Astrocyte (in vitro differentiated cells and primary cell): ENCODE results near the gene RNF5. TPM values are rescaled to one million over a fixed set of nuclear protein-coding genes. Genes with fewer than 3 reads are reported as not detected.
A peak's percentile ranks its signal among the peaks of the same experiment; 100 is the strongest.

Source experiments
- DNase-seq: peaks from one replicate; pipeline ENCODE4 v3.0.0-alpha.2; 2010; ENCODE audit warnings: low read depth
- FAIRE-seq: peaks from 2 replicates; lab custom pipeline; 2011; peaks lifted over from hg19 to GRCh38; lab: Jason Lieb, UNC
- H2AFZ ChIP-seq: 2 replicates; pipeline ENCODE4 v1.6.0; 2012; ENCODE audit warnings: low read depth, low read length, inconsistent platforms
- H3K27ac ChIP-seq: 2 replicates; pipeline ENCODE4 v1.5.1; 2011; ENCODE audit warnings: low read depth, low read length, inconsistent platforms
- H3K27me3 ChIP-seq: 2 replicates; pipeline ENCODE4 v1.6.0; 2011; ENCODE audit warnings: low read length, inconsistent platforms; ENCODE audit not compliant: insufficient read depth
- H3K36me3 ChIP-seq: 2 replicates; pipeline ENCODE4 v1.5.1; 2011; ENCODE audit warnings: low read length, inconsistent platforms; ENCODE audit not compliant: insufficient read depth
- H3K4me1 ChIP-seq: 2 replicates; pipeline ENCODE4 v1.5.1; 2011; ENCODE audit warnings: low read length, inconsistent platforms; ENCODE audit not compliant: insufficient read depth
- H3K4me2 ChIP-seq: 2 replicates; pipeline ENCODE4 v1.6.0; 2012; ENCODE audit warnings: low read length, inconsistent platforms
- H3K4me3 ChIP-seq: 2 replicates; pipeline ENCODE4 v1.5.1; 2011; ENCODE audit warnings: low read depth, mild to moderate bottlenecking, low read length, inconsistent platforms; ENCODE audit not compliant: insufficient read depth
- H3K79me2 ChIP-seq: 2 replicates; pipeline ENCODE4 v1.6.0; 2012; ENCODE audit warnings: mild to moderate bottlenecking, low read length, inconsistent platforms; ENCODE audit not compliant: insufficient read depth
- H3K9ac ChIP-seq: 2 replicates; pipeline ENCODE4 v1.6.0; 2012; ENCODE audit warnings: mild to moderate bottlenecking, low read length, inconsistent platforms
- H3K9me3 ChIP-seq: 2 replicates; pipeline ENCODE4 v1.5.1; 2012; ENCODE audit warnings: low read depth, mild to moderate bottlenecking, low read length, inconsistent platforms; ENCODE audit not compliant: insufficient read depth
- H4K20me1 ChIP-seq: 2 replicates; pipeline ENCODE4 v1.6.0; 2012; ENCODE audit warnings: low read length, inconsistent platforms; ENCODE audit not compliant: insufficient read depth
- H3K27ac Mint-ChIP-seq: one replicate; pipeline ENCODE4 v1.8.0; 2021; ENCODE audit warnings: mild to moderate bottlenecking, mixed read lengths; ENCODE audit not compliant: unreplicated experiment
- H3K27me3 Mint-ChIP-seq: one replicate; pipeline ENCODE4 v1.8.0; 2021; ENCODE audit warnings: low read depth, mixed read lengths; ENCODE audit not compliant: unreplicated experiment
- H3K36me3 Mint-ChIP-seq: one replicate; pipeline ENCODE4 v1.8.0; 2021; ENCODE audit warnings: low read depth, mixed read lengths; ENCODE audit not compliant: unreplicated experiment
- H3K4me1 Mint-ChIP-seq: one replicate; pipeline ENCODE4 v1.8.0; 2021; ENCODE audit warnings: low read depth, mixed read lengths; ENCODE audit not compliant: unreplicated experiment
- H3K4me3 Mint-ChIP-seq: one replicate; pipeline ENCODE4 v1.8.0; 2021; ENCODE audit warnings: mild to moderate bottlenecking, moderate library complexity, mixed read lengths; ENCODE audit not compliant: unreplicated experiment
- H3K9me3 Mint-ChIP-seq: one replicate; pipeline ENCODE4 v1.8.0; 2021; ENCODE audit warnings: mild to moderate bottlenecking, mixed read lengths; ENCODE audit not compliant: unreplicated experiment
- CTCF ChIP-seq: IDR thresholded peaks from 2 replicates; pipeline ENCODE4 v1.5.1; 2011; ENCODE audit warnings: low read depth, mild to moderate bottlenecking, inconsistent platforms, low read length, moderate library complexity; ENCODE audit not compliant: insufficient read depth
- EZH2 ChIP-seq: IDR thresholded peaks from 2 replicates; pipeline ENCODE4 v1.6.1; 2012; ENCODE audit warnings: mild to moderate bottlenecking, low read length, inconsistent platforms; ENCODE audit not compliant: insufficient read depth
- total RNA-seq: library from RNA; stranded (reverse); gene quantifications from 2 replicates; pipeline ENCODE4 v1.2.1, GENCODE V29; 2021

The RNF5 gene
- total RNA-seq, 1 donor from 2014 or later, result 59.0 TPM

GRCh38 chr6:32153564-32154513 is 24.4 kb upstream of the RNF5 start, which contains the start of gene PPT2:
TSS of gene PPT2 (plus strand) at chr6:32154141. CDS start at chr6:32154595, 454 bp downstream.
- Mint-ChIP-seq H3K27me3 (peaks cover 19% of the 10 kb centered on the region), H3K36me3 (peaks cover 13% of the 10 kb centered on the region), H3K4me1 (peaks cover 19% of the 10 kb centered on the region), H3K4me3 (peak within 1 kb of the TSS; percentile 98), H3K9me3 (peaks cover 3% of the 10 kb centered on the region), H3K27ac (peak within 1 kb of the TSS; percentile 95)
- FAIRE-seq, result no peak
- peak within 1 kb of the TSS; percentile 82 for H3K27ac ChIP-seq
- no peak for TF ChIP-seq EZH2
- no peak for TF ChIP-seq CTCF
- H3K79me2 ChIP-seq, result peaks cover 17% of the 10 kb centered on the region
- H3K27me3 ChIP-seq, result peaks cover 13% of the 10 kb centered on the region
- H3K4me2 ChIP-seq, result peak within 1 kb of the TSS; percentile 92
- peaks cover 11% of the 10 kb centered on the region for H3K36me3 ChIP-seq
- H3K4me3 ChIP-seq, result peak within 1 kb of the TSS; percentile 88
- peaks cover 9% of the 10 kb centered on the region for H4K20me1 ChIP-seq
- no peaks in the 10 kb centered on the region for H3K9me3 ChIP-seq
- peak within 1 kb of the TSS; percentile 76 for H2AFZ ChIP-seq
- peak; percentile 87 for DNase-seq
- peaks cover 24% of the 10 kb centered on the region for H3K4me1 ChIP-seq
- peak within 1 kb of the TSS; percentile 86 for H3K9ac ChIP-seq

GRCh38 chr6:32154514-32155161 is 23.6 kb upstream of the RNF5 start:
- peak overlapping the region; percentile 92 for H3K4me2 ChIP-seq
- peak overlapping the region; percentile 88 for H3K4me3 ChIP-seq
- H4K20me1 ChIP-seq, result peaks cover 9% of the 10 kb centered on the region
- Mint-ChIP-seq H3K27ac (peak overlapping the region; percentile 95), H3K36me3 (peaks cover 12% of the 10 kb centered on the region), H3K4me1 (peaks cover 19% of the 10 kb centered on the region), H3K9me3 (peaks cover 2% of the 10 kb centered on the region), H3K4me3 (peak overlapping the region; percentile 98), H3K27me3 (peaks cover 14% of the 10 kb centered on the region)
- H3K27ac ChIP-seq, result peak overlapping the region; percentile 82
- no peaks in the 10 kb centered on the region for H3K9me3 ChIP-seq
- peaks cover 24% of the 10 kb centered on the region for H3K4me1 ChIP-seq
- peak overlapping the region; percentile 76 for H2AFZ ChIP-seq
- FAIRE-seq (no peak), DNase-seq (peak; percentile 48)
- H3K9ac ChIP-seq, result peak overlapping the region; percentile 86
- H3K27me3 ChIP-seq, result peaks cover 6% of the 10 kb centered on the region
- TF ChIP-seq CTCF, result peak; percentile 21
- no peak for TF ChIP-seq EZH2
- peaks cover 17% of the 10 kb centered on the region for H3K79me2 ChIP-seq
- H3K36me3 ChIP-seq, result peaks cover 11% of the 10 kb centered on the region
